T-helper 1 cell treated with Interleukin-12 subunit alpha and Interleukin-12 subunit beta and Interleukin-4 antibody, amounts not matched to agents 30 μg/mL and 1 μg/mL, for 36 hours (primary cell): ENCODE measurements around the gene SLC35E4.
A peak's percentile ranks its signal among the peaks of the same experiment; 100 is the strongest.
"Not testable (repeated sequence)": the region's sequence is repeated elsewhere in the genome, so short reads cannot be mapped to it uniquely, and the experiment has no call there.

Experiments
- H3K27ac Mint-ChIP-seq: one replicate; pipeline ENCODE4 v1.8.0; 2021; ENCODE audit warnings: mild to moderate bottlenecking, mixed read lengths
- H3K27me3 Mint-ChIP-seq: one replicate; pipeline ENCODE4 v1.8.0; 2021; ENCODE audit warnings: low read depth, mixed read lengths
- H3K36me3 Mint-ChIP-seq: one replicate; pipeline ENCODE4 v1.8.0; 2021; ENCODE audit warnings: low read depth, mixed read lengths
- H3K4me1 Mint-ChIP-seq: one replicate; pipeline ENCODE4 v1.8.0; 2021; ENCODE audit warnings: low read depth, mixed read lengths
- H3K4me3 Mint-ChIP-seq: one replicate; pipeline ENCODE4 v1.8.0; 2021; ENCODE audit warnings: mild to moderate bottlenecking, moderate library complexity, mixed read lengths
- H3K9me3 Mint-ChIP-seq: one replicate; pipeline ENCODE4 v1.8.0; 2021; ENCODE audit warnings: mixed read lengths

SLC35E4 gene

GRCh38 chr22:30652852-30653251, 17.3 kb downstream of the SLC35E4 start:
- H3K27me3 Mint-ChIP-seq, result no peaks in the 10 kb centered on the region
- peaks cover 31% of the 10 kb centered on the region for H3K4me1 Mint-ChIP-seq
- no peaks in the 10 kb centered on the region for H3K9me3 Mint-ChIP-seq
- no peak overlapping the region for H3K4me3 Mint-ChIP-seq
- no peak overlapping the region for H3K27ac Mint-ChIP-seq
- H3K36me3 Mint-ChIP-seq, result peaks cover 8% of the 10 kb centered on the region

DNA sequence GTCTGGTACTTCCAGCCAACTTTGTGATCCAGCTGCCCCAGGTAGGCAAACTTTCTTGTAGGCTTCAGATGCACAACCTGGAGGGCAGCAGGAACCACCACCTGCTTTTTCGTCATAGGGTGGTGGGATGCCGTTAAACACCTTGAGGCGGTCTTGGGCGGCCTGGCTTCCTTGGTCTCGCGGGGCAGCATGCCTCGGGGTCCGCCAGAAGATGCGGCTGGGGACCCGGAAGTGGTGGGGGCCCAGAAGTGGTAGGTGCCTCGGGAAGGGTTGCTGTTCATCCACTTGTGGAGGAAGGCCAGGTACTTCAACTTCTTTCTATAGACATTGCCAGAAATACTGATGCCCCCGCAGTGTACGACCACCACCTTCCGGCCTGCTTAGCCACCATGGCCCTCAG, 18.8 kb downstream of the SLC35E4 start:
- Mint-ChIP-seq H3K27me3 (no peaks in the 10 kb centered on the region), H3K36me3 (peaks cover 4% of the 10 kb centered on the region), H3K27ac (no peak overlapping the region), H3K4me1 (peaks cover 21% of the 10 kb centered on the region), H3K4me3 (no peak overlapping the region), H3K9me3 (no peaks in the 10 kb centered on the region)

- peaks cover 18% of the 10 kb centered on the region for H3K4me1 Mint-ChIP-seq
- no peaks in the 10 kb centered on the region for H3K9me3 Mint-ChIP-seq
- H3K4me3 Mint-ChIP-seq, result no peak overlapping the region
- no peak overlapping the region for H3K27ac Mint-ChIP-seq
- peaks cover 12% of the 10 kb centered on the region for H3K36me3 Mint-ChIP-seq
- H3K27me3 Mint-ChIP-seq, result no peaks in the 10 kb centered on the region
These were observed 20.0 kb downstream of the SLC35E4 start for GRCh38 chr22:30655532-30655931.

- Mint-ChIP-seq H3K4me3 (no peak overlapping the region), H3K27ac (no peak overlapping the region), H3K9me3 (no peaks in the 10 kb centered on the region), H3K36me3 (peaks cover 34% of the 10 kb centered on the region), H3K27me3 (no peaks in the 10 kb centered on the region), H3K4me1 (peaks cover 18% of the 10 kb centered on the region)
These were observed 26.5 kb downstream of the SLC35E4 start for GRCh38 chr22:30662040-30662439.

DNA sequence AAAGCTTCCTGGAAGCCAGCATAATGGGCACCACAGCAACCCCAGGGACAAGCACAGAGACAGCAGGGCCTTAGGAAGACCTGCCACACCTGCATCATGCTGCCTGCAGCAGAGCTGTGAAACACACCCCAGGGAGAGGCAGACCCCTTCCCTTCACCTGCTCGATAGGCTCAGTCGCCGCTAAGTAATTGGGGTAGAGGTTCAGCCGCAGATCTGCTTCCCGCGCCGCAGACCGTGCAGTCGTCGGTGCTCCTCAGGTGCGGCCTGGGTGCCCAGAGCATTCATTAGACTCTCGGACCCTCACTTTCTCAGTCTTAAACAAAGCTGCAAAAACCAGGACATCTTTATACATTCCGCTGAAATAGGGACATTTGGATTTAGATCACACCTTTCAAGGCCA, 29.2 kb downstream of the SLC35E4 start:
- peaks cover 25% of the 10 kb centered on the region for H3K4me1 Mint-ChIP-seq
- H3K27ac Mint-ChIP-seq, result no peak overlapping the region
- H3K36me3 Mint-ChIP-seq, result peaks cover 31% of the 10 kb centered on the region
- no peaks in the 10 kb centered on the region for H3K9me3 Mint-ChIP-seq
- no peak overlapping the region for H3K4me3 Mint-ChIP-seq
- H3K27me3 Mint-ChIP-seq, result peaks cover 5% of the 10 kb centered on the region

GRCh38 chr22:30665266-30665665, 29.7 kb downstream of the SLC35E4 start:
- Mint-ChIP-seq H3K27me3 (peaks cover 5% of the 10 kb centered on the region), H3K9me3 (no peaks in the 10 kb centered on the region), H3K4me1 (peaks cover 24% of the 10 kb centered on the region), H3K36me3 (peaks cover 27% of the 10 kb centered on the region), H3K4me3 (no peak overlapping the region), H3K27ac (no peak overlapping the region)

DNA sequence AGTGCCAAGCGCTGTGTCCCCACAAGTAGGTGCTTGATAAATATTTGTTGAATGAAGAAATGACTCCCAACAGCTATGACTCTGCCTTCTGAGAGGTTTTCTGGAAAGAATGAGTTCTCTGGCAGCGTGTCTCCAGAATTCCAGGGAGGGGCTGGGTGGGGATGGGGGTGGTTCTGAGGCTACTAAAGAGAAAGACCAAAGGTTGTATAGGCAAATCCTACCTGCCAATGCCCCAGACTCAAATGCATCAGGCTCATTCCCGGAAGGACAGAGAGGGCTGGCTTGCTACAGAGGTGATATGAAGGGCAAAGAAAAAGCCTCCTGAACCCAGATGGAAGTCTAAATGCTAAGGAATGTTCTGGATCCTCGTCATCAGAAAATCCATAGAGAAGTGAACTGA, 30.2 kb downstream of the SLC35E4 start:
- Mint-ChIP-seq H3K4me1 (peaks cover 22% of the 10 kb centered on the region), H3K9me3 (no peaks in the 10 kb centered on the region), H3K4me3 (no peak overlapping the region), H3K36me3 (peaks cover 23% of the 10 kb centered on the region), H3K27me3 (peaks cover 5% of the 10 kb centered on the region), H3K27ac (no peak overlapping the region)

DNA sequence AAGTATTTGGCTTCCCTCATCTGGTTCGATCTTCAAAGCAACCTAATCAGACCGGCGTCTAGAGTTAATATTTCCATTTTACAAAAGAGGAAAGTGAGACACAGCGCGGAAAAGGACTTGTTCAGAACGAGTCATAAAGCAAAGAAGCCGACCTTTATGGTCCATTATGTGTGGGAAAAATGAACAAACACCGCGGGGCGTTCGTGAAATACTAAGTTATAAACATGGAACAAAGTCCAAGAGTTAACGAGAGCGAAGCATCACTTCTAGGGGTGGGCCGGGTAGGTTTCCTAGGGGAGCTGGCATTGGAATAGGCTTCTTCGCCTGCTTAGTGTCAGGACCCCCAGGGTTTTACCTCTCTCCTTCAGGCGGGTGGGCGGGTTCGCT, 31.5 kb downstream of the SLC35E4 start:
- peaks cover 5% of the 10 kb centered on the region for H3K27me3 Mint-ChIP-seq
- peaks cover 20% of the 10 kb centered on the region for H3K36me3 Mint-ChIP-seq
- no peaks in the 10 kb centered on the region for H3K9me3 Mint-ChIP-seq
- H3K4me3 Mint-ChIP-seq, result peak overlapping the region; percentile 95
- H3K27ac Mint-ChIP-seq, result peak overlapping the region; percentile 78
- H3K4me1 Mint-ChIP-seq, result peaks cover 22% of the 10 kb centered on the region

GRCh38 chr22:30667494-30668385, 32.2 kb downstream of the SLC35E4 start, which contains the start of gene DUSP18:
Gene DUSP18 (minus strand): TSS chr22:30667875. CDS start chr22:30664003, 3,872 bp downstream.
- Mint-ChIP-seq H3K4me1 (peaks cover 22% of the 10 kb centered on the region), H3K27ac (peak within 1 kb of the TSS; percentile 88), H3K4me3 (peak within 1 kb of the TSS; percentile 95), H3K9me3 (no peaks in the 10 kb centered on the region), H3K27me3 (peaks cover 5% of the 10 kb centered on the region), H3K36me3 (peaks cover 16% of the 10 kb centered on the region)

DNA sequence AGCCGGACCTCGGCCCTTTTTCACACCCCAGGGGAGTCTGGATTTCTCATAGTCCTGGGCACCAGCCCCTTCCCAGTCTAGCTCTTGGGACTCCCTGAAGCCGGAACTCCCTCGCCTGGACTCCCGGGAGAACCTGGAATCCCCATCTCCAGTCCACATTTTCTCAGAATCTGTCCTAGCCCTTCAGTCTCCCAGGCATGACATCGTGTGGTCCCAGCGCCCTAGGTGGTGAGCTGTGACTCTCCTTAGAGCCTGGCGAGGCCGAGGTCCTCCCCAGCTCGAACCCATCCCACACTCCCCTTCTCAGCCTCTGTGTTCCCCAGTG, 32.8 kb downstream of the SLC35E4 start:
- peaks cover 10% of the 10 kb centered on the region for H3K36me3 Mint-ChIP-seq

DNA sequence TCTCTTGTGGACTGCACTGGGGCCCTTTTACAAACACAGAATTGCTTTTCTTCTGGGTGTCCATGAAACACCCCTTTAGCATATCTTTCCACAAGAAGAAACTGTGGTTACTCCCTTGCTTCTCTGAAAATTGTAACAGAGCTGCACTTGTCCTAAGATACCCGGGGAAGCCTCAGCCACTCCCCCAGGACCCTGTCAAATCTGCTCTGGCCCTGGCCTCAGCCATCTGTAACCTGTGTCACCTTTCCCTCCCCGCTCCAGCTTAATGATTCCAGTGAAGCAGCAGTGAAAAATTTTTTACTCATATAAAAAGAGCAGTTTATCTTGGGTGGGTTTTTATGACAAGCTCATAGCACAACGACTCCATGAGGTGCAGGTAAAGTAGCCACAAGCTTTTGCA, 35.5 kb downstream of the SLC35E4 start:
- H3K27ac Mint-ChIP-seq, result no peak overlapping the region
- no peaks in the 10 kb centered on the region for H3K9me3 Mint-ChIP-seq
- peaks cover 15% of the 10 kb centered on the region for H3K4me1 Mint-ChIP-seq
- H3K27me3 Mint-ChIP-seq, result peaks cover 8% of the 10 kb centered on the region
- no peak overlapping the region for H3K4me3 Mint-ChIP-seq
- no peaks in the 10 kb centered on the region for H3K36me3 Mint-ChIP-seq

More for the DNA sequence above, 32.8 kb downstream of the SLC35E4 start:
- Mint-ChIP-seq H3K4me3 (peak overlapping the region; percentile 95), H3K9me3 (no peaks in the 10 kb centered on the region), H3K27me3 (peaks cover 5% of the 10 kb centered on the region), H3K27ac (peak overlapping the region; percentile 88), H3K4me1 (peaks cover 22% of the 10 kb centered on the region)

GRCh38 chr22:30673136-30673535, 37.6 kb downstream of the SLC35E4 start:
- no peak overlapping the region for H3K4me3 Mint-ChIP-seq
- H3K27ac Mint-ChIP-seq, result no peak overlapping the region
- no peaks in the 10 kb centered on the region for H3K36me3 Mint-ChIP-seq
- no peaks in the 10 kb centered on the region for H3K9me3 Mint-ChIP-seq
- peaks cover 26% of the 10 kb centered on the region for H3K27me3 Mint-ChIP-seq
- H3K4me1 Mint-ChIP-seq, result peaks cover 6% of the 10 kb centered on the region

GRCh38 chr22:30674482-30674881, 38.9 kb downstream of the SLC35E4 start:
- Mint-ChIP-seq H3K27me3 (peaks cover 31% of the 10 kb centered on the region), H3K36me3 (no peaks in the 10 kb centered on the region), H3K9me3 (no peaks in the 10 kb centered on the region), H3K27ac (no peak overlapping the region), H3K4me3 (no peak overlapping the region), H3K4me1 (peaks cover 6% of the 10 kb centered on the region)

DNA sequence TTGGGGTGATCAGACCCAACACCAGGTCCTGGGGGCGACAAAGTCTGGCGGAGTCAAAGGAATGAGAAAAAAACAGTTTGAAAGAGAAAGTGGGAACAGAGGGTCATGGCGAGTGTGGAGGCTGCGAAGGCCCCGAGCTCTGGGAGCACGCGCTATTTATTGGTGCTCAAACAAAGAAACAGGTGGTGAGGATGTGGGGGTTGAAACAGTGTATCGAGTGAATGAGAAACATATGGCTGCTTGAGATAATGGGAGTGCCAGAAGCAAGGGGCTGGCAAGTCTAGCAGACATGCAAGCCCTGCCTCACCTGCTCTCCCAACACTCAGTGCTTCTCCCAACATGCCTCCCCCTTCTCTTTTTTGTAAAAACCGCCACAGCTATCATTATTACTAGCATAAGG, 39.9 kb downstream of the SLC35E4 start:
- Mint-ChIP-seq H3K9me3 (no peaks in the 10 kb centered on the region), H3K27ac (no peak overlapping the region), H3K27me3 (peaks cover 32% of the 10 kb centered on the region), H3K36me3 (no peaks in the 10 kb centered on the region), H3K4me1 (peaks cover 7% of the 10 kb centered on the region), H3K4me3 (no peak overlapping the region)

- H3K27ac Mint-ChIP-seq, H3K4me1 Mint-ChIP-seq, H3K36me3 Mint-ChIP-seq, H3K9me3 Mint-ChIP-seq, H3K4me3 Mint-ChIP-seq: not testable (repeated sequence)
- H3K27me3 Mint-ChIP-seq, result peaks cover 32% of the 10 kb centered on the region
These were observed 41.0 kb downstream of the SLC35E4 start for GRCh38 chr22:30676565-30676964.
